MG63 (cell line): Measurements from ENCODE around the gene ELP5. TPM values are rescaled to one million over a fixed set of nuclear protein-coding genes. Genes with fewer than 3 reads are reported as not detected.

Source experiments
- DNase-seq: peaks from one replicate; pipeline ENCODE4 v3.0.0-alpha.2; 2020
- H3K27me3 ChIP-seq: fragments of 250-450 bp; sonication (Bioruptor Pico); 2 replicates; pipeline ENCODE4 v1.5.1; 2020; ENCODE audit warnings: mild to moderate bottlenecking, moderate library complexity
- H3K36me3 ChIP-seq: fragments of 250-450 bp; sonication (Bioruptor Pico); 2 replicates; pipeline ENCODE4 v1.5.1; 2020; ENCODE audit warnings: mild to moderate bottlenecking, moderate library complexity
- H3K4me3 ChIP-seq: fragments of 250-450 bp; sonication (Bioruptor Pico); 2 replicates; pipeline ENCODE4 v1.5.1; 2020; ENCODE audit warnings: mild to moderate bottlenecking, moderate library complexity
- H3K9me3 ChIP-seq: fragments of 250-450 bp; sonication (Bioruptor Pico); 2 replicates; pipeline ENCODE4 v1.5.1; 2020; ENCODE audit warnings: mild to moderate bottlenecking, moderate library complexity
- total RNA-seq: library from RNA; depleted of rRNA; stranded (reverse); fragments of >200 nt; shearing (Covaris generic); gene quantifications from 2 replicates; pipeline ENCODE4 v1.2.3, GENCODE V29; 2014; ENCODE audit warnings: low replicate concordance

ELP5 gene
- total RNA-seq, 1 experiment from 2014 or later = 36.4 TPM

DNA sequence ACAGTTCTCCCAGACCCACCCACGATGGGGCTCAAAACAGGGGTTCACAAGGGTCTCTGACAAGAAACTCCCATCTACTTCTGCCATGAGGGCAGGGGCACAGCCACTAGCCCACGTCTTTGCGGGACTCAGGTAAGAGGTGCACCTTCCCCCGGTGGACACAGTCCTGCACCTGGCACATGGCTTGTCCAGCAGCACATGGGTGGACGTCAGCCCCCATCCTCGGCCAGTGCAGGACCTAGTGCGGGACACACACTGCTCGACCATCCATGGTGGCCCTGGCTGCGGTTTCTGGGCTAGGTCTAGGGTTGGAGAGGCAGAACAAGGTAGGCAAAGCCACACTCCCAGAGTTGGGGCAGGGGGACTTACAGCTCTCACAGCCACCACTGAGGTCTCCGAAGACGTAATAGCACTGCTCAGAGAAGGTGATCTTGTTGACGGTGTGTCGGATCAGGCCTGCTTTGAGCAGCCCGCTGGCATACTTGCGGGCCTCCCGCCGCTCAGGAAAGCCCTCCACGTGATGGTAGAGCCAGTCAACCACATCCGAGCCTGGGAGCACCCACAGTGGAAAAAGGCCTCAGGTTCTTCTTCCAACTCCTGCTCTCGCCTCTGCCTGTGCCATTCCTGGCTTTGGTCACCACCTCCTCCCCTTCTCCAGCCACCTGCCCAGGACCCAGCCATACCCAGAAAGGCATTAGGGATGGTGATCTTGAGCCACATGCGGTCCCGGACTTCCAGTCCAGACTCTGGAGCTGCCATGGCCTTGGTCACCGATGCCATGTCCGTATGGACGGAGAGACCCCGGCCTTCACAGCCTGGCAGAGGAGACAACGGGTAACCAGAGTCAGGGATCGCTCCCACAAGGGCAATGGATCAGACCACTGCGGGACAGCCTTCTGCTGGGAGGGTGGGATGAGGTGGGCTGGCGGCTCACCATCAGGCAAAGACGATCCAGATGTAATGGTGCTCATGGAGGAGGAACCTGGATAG, 25.0 kb upstream of the ELP5 start:
- no peaks in the 10 kb centered on the region for H3K27me3 ChIP-seq
- H3K36me3 ChIP-seq = peaks cover 29% of the 10 kb centered on the region

DNA sequence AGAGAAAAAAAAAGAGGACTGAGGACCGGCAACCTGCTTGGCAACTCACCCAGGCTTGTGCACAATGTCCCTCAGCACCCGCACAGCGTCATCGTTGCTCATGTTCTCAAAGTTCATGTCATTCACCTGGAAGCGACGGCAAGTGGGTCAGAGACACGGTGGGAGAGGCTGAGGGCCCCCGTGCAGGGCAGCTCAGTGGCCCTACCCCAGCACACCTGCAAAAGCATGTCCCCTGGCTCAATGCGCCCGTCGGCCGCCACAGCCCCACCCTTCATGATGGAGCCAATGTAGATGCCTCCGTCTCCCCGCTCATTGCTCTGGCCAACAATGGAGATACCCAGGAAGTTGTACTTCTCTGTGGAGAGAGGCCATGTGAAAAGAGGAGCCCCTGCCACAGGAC, 23.1 kb upstream of the ELP5 start:
- Histone ChIP-seq H3K4me3 (no peak overlapping the region), H3K9me3 (no peaks in the 10 kb centered on the region), H3K27me3 (no peaks in the 10 kb centered on the region), H3K36me3 (peaks cover 13% of the 10 kb centered on the region)
- DNase-seq = no peak

More for the DNA sequence above, 25.0 kb upstream of the ELP5 start:
- DNase-seq = no peak
- no peak overlapping the region for H3K4me3 ChIP-seq
- H3K9me3 ChIP-seq = no peaks in the 10 kb centered on the region

DNA sequence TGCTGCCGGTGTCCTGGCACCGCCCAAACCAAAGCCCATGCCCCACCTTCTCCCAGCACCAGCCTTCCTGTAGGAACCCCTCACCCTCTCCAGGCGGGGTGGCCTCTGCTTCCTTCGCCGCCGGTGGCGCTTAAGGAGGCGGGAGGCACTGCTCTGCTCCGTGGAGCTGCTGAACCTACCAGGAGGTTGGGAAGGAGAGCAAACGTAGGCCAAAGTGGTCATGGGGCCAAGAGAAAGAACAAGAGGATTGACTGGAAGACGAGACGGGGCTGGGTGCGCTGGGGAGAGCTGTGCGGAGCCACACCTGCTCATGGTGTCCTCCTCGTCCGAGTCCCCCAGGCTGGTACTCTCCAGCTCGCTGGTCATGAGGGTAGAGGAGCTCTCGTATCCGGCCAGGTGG, 22.5 kb upstream of the ELP5 start:
- Histone ChIP-seq H3K9me3 (no peaks in the 10 kb centered on the region), H3K27me3 (no peaks in the 10 kb centered on the region), H3K36me3 (peaks cover 10% of the 10 kb centered on the region), H3K4me3 (no peak overlapping the region)
- no peak for DNase-seq

DNA sequence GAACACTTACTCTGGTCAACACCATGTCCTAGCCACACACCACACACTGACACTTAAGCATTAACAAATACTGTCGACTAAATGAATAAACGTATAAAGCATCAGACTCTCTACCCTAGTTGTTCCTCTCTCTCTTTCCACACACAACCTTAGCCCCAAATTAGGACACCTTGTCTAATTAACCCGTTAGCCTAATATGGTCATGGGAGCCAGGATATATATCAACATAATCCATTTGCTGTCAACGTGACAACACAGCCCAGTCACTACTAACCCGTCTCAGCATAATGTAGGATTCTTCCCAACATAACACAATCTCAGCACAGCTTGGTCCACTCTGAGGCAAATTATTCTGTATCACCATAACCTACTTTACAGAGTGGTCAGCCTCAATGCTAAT, 19.9 kb upstream of the ELP5 start:
- no peaks in the 10 kb centered on the region for H3K27me3 ChIP-seq
- H3K4me3 ChIP-seq = no peak overlapping the region

DNA sequence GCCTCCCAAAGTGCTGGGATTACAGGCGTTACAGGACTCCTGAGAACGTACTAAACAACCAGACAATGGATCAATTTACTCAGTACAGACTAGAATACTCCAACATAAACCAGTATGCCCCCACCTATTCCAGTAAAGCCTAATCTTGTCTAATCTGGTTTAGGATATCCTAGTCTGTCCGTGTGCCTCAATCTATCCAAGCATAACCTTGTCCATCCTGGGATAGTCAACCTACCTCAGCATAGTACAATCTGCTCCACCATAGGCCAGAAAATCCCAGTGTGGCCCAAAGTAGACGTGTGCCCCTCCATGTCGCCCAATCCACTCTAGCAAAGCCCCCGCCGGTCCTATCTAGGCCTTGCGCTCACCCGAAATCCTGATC, 18.3 kb upstream of the ELP5 start:
- H3K36me3 ChIP-seq = peaks cover 26% of the 10 kb centered on the region
- no peaks in the 10 kb centered on the region for H3K27me3 ChIP-seq
- peak overlapping the region; percentile 76 for H3K4me3 ChIP-seq
- DNase-seq = no peak
- H3K9me3 ChIP-seq = no peaks in the 10 kb centered on the region

More for the DNA sequence above, 19.9 kb upstream of the ELP5 start:
- Histone ChIP-seq H3K9me3 (no peaks in the 10 kb centered on the region), H3K36me3 (peaks cover 21% of the 10 kb centered on the region)
- no peak for DNase-seq

DNA sequence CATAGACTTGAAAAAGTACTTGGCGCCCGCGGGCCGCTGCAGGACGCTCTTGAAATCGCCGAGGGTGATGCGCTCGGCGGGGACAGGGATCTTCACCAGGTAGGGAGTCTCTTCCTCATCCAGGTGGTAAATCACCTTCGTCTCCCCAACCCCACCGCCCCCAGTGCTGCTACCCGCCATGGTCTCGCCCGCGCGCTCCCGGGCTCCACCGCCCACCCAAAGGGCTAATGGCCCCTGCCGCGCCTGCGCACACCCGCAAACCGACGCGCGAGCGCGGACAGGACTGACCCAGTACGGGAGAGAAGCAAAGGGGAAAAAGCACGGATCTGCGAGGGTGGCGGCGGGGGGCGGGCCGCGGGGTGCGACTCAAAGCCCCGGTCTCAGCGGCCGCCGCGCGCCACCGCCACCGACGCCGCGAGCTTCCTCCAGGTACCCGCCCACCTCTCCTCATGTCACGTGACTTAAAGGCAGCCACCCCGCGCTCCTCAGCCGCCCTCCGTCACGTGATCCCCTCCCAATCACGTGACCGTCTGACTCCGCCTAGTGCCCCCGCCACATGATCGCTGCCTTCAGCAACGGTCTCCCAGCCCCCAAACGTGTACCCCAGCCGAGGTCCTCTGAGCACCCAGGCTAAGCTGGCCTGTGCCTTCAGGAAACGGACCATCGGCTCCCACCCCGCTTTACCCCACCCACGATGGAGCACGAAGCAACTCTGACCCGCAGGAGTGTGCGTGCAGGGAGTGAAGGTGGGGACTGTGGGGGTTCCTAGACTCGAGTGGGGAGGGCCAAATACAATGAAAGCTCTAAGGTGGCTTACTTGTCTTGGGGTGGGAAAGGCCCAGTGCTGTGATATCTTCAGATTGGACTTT, 17.7 kb upstream of the ELP5 start, which contains the start of gene DVL2:
DVL2 (minus strand) TSS at position 435 of the 869 bp plus-strand sequence; CDS start at position 180, 255 bp downstream.
- Histone ChIP-seq H3K9me3 (no peaks in the 10 kb centered on the region), H3K36me3 (peaks cover 26% of the 10 kb centered on the region), H3K27me3 (no peaks in the 10 kb centered on the region), H3K4me3 (peak within 1 kb of the TSS; percentile 76)
- peak; percentile 88 for DNase-seq

DNA sequence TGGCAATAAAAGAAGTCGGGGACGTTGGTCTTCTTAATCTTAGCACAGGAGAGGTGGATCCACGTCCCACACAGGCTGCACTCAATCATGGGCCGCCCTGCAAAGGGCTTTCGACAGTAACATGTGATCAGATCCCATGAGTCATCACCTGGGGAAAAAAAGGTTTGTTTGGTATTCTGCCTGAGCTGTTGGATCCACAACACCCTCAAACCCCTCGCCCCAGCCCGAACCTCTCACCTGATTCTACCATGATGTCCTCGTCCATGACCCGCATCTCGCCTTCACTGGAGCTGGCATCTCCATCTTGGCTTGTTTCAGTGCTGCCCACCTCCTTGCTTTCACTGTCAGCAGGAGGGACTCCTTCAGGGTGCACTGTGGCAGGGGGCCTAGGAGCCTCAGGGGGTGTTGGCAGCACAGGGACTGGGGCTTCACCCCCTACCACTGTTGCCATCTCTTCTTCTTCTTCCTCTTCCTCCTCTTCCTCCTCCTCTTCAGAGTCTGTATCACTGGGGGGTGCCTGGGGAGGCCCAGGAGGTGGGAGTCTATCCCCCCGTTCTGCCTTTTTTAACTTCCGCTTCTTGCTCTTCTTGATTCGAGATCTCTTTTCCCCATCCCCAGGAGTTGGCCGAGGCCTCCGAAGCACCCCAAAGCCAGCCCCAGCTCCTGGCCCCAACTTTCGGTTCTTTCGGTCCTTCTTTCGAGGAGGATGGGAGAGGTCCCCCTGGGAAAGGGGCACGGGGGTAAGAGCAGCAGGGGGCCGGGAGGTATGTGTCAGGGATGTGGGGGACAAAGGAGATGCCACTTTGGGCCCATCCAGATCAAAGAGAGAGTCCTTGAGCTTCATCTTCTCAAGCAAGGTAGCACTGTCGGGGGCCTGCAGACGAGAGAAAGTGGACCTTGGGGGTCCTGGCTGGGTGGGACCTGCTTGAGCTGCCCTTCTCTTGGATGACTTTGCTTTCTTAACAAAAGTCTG, 16.0 kb upstream of the ELP5 start:
- Histone ChIP-seq H3K9me3 (no peaks in the 10 kb centered on the region), H3K27me3 (no peaks in the 10 kb centered on the region), H3K4me3 (no peak overlapping the region), H3K36me3 (peaks cover 38% of the 10 kb centered on the region)
- DNase-seq = no peak

DNA sequence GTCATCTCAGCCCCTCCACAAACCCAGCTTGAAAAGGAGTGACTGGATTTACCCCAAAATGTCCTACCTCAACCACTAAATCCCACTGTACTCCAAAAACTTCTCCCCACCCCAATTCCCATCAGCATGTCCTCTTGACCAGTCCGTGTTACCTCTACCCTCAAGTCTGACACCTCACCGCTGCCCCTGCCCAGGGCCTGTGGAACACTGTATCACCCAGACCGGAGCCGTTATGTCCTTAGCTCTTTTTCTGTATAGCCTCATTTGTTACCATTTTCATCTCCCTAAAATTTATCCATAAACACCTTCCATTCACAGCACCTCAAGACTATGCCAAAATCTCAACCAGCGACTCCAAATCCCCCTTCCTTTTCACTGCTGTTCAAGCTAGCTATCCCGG, 15.2 kb upstream of the ELP5 start:
- DNase-seq = no peak
- H3K9me3 ChIP-seq = no peaks in the 10 kb centered on the region

DNA sequence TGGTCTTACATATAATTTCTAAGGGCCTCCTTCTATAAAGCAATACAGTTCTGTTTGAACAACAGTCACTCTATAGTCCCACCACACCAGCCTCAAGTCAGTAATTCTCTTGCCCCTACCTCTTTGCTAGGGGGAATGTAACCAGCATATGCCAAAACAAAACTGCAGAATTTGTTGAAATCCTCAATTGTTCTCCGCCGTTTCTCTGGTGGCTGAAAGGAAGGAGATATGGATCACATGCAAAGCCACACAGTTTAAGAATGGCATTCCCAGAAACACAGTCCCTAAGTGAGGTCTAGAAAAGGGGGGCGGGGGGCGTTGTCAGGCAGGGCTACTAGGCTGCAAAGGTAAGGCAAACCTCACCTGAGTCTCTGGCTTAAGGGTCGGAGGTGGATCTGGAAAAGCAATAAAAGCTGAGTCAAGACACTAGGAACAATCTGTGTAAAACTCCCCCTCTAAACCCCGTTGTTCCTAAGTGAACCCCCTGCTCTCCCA, 14.7 kb upstream of the ELP5 start:
- Histone ChIP-seq H3K36me3 (peaks cover 41% of the 10 kb centered on the region), H3K9me3 (no peaks in the 10 kb centered on the region), H3K27me3 (no peaks in the 10 kb centered on the region), H3K4me3 (peak overlapping the region; percentile 79)
- DNase-seq = no peak

More for the DNA sequence above, 15.2 kb upstream of the ELP5 start:
- Histone ChIP-seq H3K27me3 (no peaks in the 10 kb centered on the region), H3K4me3 (no peak overlapping the region), H3K36me3 (peaks cover 41% of the 10 kb centered on the region)

DNA sequence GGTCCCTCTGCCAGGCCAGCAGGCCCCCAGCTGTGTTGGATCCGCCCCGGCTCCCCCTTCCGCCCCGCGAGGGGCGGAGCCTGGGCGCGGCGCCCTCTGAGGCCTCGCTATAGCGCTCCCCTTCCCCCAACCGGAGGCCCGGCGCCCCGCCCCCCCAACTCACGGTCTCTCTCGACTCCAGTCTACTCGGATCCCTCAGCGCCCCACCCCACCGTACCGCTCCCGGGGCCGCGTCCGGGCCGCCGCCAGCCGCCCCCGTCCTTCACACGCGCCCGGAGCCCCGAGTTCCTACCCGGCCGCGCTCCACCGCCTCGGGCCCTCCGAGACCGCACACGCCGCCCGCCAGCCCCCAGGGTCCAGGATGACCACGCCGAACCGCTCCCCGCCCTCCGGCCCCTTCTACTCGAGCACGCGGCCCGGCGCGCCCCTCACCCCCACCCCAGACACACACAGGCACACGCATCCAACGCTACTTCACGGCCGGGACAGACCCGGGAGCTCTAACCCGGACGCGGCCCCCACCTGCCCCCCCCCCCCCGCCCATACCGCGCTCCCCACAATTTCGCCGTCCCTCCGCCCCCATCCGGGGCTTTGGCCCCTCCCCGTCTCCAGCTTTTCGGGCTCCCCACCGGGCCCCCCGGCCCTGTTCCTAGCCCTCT, 14.1 kb upstream of the ELP5 start:
- peaks cover 41% of the 10 kb centered on the region for H3K36me3 ChIP-seq
- H3K9me3 ChIP-seq = no peaks in the 10 kb centered on the region
- peak; percentile 51 for DNase-seq

DNA sequence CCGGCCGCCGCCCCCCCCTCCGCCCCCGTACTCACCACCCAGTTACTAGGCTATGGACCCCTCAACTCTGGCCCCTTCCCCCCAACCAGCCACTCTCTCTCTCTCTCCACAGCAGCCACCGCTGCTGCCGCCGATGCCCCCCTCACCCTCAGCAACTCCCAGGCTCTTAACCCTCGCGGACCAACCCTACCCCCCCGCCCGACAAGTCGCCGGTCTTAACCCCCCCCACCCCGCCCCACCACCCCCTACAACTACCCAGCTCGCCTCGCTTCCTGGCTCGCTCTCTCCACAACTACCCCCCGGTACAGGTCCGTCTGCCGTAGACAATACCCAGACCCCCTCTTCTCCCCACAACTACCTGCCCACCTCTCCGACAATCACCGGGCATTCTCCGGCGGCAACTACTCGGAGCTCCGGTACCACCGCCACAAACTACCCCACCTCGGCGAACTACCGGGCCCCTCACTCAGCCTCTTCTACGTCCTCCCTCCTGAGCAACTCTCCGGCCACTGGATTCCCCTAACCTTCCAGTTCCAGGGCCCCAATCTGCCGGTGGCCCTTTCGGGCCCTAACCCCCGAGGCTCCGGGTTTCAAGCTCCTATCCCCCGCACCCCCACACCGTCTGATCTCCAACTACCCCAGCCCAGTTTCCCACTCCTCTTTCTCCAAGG, 13.5 kb upstream of the ELP5 start:
- DNase-seq = peak; percentile 40
- H3K36me3 ChIP-seq = peaks cover 41% of the 10 kb centered on the region
- H3K27me3 ChIP-seq = no peaks in the 10 kb centered on the region
- H3K4me3 ChIP-seq = peak overlapping the region; percentile 79
- no peaks in the 10 kb centered on the region for H3K9me3 ChIP-seq

More for the DNA sequence above, 14.1 kb upstream of the ELP5 start:
- no peaks in the 10 kb centered on the region for H3K27me3 ChIP-seq
- peak overlapping the region; percentile 79 for H3K4me3 ChIP-seq

DNA sequence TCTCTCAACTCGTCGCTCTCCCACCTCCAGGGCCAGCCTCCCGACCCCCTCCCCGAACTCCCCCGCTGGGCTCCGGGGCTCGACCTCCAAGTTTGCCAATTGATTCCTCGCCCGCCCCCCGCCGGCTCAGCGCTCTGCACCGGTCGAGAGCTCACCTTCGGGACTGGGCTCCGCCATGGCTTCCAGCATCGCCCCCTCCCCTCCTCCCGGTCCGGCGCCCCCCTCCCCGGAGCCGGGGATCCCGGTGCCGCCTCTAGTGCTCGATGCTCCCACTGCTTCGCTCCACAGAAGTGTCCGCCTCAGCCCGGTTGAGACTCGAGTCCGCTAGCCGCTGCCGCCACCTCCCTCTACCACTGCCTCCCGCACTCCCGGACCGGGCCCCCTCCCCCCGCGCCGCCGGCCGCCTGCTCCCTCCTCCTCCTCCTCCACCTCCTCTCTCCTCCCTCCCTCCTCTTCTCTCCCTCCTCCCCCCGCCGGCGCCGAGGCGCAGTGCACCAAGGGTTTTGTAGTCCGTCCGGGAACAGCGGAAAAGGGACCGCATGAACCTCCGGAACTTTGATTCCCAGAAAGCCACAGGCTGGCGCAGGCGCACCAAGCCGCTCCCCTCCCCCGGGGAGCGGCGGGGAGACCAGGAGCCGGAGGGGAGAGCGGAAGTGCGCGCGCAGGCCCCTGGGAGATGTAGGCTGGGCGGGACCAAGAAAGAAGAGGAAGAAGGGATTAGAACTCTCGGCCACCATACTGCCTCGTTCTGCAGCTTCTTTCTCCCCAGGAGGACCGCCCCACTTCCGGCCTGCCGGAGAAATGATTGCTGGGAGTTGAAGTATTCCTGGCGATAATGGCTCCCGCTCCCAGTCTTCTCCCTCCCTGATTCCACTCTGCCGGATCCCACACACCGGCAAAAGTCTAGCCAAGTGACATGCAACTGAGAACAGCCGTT, 12.7 kb upstream of the ELP5 start, which contains the start of gene PHF23:
PHF23 (minus strand) TSS at position 367 of the 937 bp plus-strand sequence; CDS start at position 189, 178 bp downstream.
- DNase-seq = peak; percentile 95
- peak within 1 kb of the TSS; percentile 79 for H3K4me3 ChIP-seq
- H3K9me3 ChIP-seq = no peaks in the 10 kb centered on the region
- peaks cover 41% of the 10 kb centered on the region for H3K36me3 ChIP-seq
- no peaks in the 10 kb centered on the region for H3K27me3 ChIP-seq

DNA sequence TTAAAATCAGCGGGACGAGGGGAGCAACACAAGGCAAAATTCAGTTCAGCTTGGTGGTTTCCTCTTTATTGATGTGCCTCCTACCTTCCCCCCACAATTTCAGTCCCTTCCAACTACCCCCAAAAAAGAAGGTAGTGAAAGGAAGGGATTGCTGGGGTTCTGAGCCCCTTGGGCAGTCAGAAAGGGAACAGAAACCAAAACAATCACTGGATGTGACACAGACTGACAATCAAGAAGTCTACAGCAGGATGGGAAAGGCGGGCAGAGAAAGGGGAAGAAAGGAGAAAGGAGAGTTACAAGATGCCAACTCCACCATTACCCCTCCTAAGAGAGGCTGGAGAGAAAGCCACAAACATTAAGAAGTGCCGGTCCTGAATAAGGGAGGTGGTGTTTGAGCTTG, 11.6 kb upstream of the ELP5 start:
- Histone ChIP-seq H3K9me3 (no peaks in the 10 kb centered on the region), H3K4me3 (no peak overlapping the region; the same call in 1 of the 2 replicates), H3K27me3 (no peaks in the 10 kb centered on the region), H3K36me3 (peaks cover 32% of the 10 kb centered on the region)
- no peak for DNase-seq
